GM19438 (cell line): ENCODE results near the gene UBE3D.

Source experiments
- ATAC-seq: cut with Tn5 transposase; IDR thresholded peaks from one replicate; pipeline ENCODE4 v1.9.1; 2021; ENCODE audit warnings: low read depth; ENCODE audit not compliant: unreplicated experiment

The UBE3D gene, protein sequence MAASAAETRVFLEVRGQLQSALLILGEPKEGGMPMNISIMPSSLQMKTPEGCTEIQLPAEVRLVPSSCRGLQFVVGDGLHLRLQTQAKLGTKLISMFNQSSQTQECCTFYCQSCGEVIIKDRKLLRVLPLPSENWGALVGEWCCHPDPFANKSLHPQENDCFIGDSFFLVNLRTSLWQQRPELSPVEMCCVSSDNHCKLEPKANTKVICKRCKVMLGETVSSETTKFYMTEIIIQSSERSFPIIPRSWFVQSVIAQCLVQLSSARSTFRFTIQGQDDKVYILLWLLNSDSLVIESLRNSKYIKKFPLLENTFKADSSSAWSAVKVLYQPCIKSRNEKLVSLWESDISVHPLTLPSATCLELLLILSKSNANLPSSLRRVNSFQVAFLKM

DNA sequence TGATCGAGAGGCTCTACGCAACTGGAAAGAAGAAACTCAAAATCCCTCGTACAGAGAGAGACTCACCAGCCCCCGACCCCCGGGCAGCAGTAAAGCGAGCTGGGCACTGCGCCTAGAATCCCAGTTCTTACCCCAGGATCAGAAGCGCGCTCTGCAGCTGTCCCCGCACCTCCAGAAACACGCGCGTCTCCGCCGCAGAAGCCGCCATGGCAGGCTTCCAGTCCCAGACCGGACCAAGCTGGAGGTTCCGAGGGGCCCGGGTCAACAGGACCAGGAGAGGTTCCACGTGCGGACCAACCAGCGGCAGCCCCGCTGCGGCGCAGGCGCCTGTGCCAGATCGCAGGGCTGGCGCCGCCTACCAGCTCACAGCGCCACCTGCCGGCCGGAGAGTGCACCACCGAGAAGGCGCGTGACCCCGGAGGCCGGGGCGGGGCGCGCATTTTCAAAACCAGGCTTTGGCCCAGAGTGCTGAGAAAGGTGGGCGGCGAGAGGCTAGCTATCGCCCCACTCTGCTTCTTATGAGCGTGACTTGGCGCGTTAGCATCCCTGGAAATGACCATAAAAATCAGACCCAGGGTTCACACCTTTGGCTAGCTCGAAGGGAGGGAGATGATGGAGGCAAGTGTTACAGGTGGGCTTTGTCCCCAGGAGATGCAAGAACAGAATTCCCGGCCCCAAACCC lies at the start of gene UBE3D:
Gene UBE3D, minus strand, starts transcription at position 331 of the 682 bp plus-strand sequence. Its CDS starts 123 bp downstream, at position 208.
- ATAC-seq, result peak; percentile 52

DNA sequence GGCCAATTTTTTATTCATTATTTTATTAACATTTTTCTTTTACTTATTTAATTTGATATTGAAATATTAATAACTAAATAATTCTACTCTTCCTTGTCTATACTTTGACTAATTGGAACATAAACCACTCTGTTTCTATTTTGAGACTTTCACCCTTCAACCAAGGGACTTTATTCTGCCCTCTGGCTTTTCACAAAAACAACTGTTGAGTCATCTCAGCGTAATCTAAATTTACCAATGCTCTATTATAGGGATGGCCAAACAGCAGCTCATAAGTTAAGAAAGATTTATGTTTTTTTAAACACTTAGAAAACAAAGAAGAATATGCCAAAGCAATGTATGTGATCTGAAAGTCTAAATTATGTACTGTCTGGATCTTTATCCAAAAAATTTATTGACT lies 48.5 kb upstream of the UBE3D start:
- ATAC-seq, result no peak

DNA sequence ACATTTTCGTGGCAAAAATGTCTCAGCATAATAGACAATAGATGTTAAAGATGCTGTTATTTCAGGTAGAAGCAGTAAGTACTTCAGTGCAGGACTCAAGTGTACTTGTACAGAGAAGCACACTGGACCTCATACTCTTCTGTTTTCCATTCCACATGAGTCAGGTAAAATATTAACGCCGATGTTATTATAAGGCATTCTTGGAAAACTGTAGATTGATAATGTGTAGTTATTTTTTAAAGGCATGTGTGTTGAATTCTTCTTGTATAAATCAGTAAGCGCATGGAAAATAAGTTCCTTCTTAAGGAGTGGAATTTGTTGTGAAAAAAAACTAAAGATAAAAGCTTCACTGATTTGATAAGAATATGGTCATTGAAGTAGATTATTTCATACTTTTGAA lies 47.6 kb upstream of the UBE3D start:
- no peak for ATAC-seq

DNA sequence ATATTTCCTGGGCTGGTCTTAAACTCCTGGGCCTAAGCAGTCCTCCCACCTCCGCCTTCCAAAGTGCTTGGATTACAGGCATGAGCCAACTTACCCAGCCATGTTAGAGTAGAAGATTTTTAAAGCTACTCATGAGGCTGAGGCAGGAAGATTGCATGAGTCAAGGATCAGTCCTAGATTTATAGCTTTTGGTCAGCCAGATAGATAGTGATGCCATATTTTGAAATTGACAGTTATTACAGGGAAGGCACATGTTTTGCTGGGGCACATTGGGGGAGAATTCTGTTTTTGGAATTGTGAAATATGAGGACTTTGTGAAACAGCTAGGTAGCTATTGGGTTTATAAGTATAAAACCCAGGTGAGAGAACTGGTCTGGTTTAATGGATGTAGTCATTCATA lies 42.7 kb upstream of the UBE3D start:
- no peak for ATAC-seq

DNA sequence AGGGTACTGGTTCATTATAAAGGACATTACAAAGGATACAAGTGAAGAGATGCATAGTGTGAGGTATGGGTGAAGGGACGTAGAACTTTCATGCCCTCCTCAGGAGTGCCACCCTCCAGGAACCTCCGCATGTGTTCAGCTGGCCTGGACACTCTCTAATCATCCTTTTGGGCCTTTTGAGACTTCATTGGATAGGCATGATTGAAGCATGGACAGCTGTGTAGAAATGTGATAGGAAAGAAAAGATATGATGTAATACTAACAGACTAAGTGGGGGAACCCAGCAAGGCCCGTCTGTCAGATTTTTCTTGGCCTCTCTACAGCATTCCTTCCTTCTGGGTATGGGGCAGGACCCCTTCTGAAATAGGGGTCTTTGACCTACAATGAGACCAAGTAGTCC lies 32.9 kb upstream of the UBE3D start:
- no peak for ATAC-seq

DNA sequence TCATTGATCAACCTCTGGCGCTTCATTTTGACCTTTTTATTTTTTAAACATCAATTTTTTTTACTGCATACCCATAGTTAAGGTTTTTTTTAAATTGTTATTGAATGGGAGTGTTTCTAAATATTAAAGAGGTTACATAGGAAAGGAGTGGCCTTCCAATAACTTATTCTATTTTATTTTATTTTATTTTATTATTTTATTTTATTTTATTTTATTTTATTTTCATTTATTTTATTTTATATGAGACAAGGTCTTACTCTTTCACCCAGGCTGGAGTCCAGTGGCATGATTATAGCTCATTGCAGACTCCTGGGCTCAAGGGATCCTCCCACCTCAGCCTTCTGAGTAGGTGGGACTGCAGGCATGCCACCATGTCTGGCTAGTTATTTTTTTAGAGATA lies 32.0 kb upstream of the UBE3D start:
- ATAC-seq, result no peak

DNA sequence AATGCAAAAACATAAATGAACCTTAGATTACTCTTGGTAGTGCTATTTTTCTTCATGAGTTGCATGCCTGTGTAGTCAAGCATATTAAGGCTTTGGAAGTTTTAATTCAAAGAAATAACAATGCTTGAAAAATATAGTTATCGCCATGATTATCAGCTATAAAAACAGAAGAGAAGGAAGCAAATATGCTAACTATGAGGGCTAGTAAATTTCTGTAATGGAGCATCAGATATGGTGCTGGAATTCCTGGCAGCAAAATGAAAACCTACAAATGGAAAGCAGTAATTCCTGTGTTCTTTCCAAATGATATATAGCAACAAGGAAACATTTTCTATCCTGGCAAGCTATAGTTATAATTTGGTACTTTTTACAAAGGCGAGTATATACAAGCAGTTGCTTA lies 31.6 kb upstream of the UBE3D start:
- ATAC-seq, result no peak

DNA sequence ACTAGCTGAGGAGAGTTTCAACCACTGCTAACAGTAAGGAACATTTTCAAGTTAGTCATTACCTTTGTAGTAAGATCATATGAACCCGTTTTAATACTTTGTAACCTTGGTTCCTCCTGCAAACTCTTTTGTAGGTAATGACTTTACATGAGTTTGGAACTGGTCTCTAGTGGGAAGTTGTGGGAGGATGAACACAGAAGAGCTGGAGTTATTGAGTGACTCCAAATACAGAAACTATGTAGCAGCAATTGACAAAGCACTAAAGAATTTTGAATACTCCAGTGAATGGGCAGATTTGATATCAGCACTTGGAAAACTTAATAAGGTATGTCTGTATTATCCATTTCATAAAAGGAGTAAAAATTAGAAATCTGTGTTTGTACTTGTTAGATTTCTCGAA lies 31.1 kb upstream of the UBE3D start:
- ATAC-seq, result no peak

DNA sequence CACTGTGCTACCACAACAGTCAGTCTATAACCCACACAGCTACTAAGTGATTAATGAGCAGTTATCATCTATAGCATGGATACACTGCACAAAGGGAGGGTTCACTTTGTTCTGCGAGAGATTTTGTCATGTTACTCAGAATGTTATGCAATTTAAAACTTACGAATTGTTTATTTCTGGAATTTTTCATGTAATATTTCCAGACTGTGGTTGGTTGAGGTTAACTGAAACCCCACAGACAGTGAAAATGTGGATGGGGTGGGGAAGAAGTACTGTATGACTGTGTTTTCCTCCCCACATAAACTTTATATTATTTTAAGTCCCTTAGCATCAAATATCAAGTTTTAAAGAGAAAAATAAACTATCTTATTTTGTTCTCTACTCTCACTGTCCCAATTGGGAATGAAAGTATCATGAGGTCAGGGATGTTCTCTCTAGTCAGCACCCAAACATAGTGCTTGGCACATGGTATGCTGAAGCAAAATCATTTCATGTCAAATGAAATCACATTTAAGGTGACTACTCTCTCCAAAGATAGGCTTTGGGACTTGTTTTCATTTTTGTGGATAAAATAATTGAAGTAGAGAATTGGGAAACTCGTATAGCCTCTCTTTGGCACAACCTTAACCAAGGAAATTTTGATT lies 27.2 kb upstream of the UBE3D start:
- no peak for ATAC-seq

DNA sequence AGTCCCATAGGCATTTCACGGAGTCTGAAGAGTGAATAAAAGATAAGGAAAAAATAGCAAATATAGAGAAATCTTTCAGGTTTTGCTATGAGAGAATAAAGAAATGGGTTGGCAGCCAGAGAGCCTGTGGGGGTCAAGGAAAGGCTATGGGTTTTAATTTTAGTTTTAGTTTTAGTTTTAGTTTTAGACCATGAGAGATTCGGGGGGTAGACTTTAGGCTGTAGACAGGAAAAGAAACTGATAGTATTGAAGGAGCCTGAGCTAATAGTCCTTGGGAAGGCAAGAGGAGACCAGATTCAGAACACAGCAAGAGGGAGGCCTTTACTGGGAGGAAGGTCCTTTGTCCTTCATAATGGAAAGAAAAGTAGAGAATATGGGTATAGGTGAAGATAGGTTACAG lies 21.1 kb upstream of the UBE3D start:
- ATAC-seq, result peak; percentile 97

DNA sequence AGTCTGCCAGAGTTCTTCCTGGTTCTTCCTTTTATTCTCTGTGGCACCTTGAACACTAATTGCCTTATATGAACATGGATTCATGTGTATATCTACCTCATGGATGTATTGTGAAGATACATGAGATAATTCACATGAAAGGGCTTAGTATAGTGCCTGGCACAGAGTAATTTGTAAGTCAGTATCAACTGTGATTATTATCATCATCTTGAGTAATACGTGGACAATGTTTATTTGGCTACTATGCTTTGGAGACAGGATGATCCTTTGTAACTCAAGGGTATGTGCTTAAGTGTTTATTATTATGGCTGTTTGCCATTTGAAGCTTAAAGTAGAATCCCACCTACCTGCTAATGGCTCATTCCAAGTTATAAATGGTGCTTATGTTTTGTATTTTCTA lies 17.8 kb upstream of the UBE3D start:
- ATAC-seq, result no peak

DNA sequence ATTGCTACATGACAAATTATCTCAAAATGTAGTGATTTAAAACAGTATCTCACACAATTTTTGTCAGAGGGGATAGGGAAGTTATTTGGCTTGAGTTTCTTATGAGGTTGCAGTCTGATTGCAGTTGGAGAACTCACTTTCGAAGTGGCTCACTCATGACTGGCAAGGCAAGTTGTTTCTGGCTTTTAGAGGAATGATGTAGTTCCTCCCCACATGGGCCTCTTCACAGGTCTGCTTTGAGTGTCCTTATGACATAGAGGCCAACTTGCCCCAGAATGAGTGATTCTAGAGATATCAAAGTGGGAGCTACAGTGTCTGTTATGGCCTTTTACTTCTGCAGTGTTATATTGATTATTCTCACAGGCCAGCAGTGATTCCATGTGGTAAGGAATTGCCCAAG lies 8.0 kb upstream of the UBE3D start:
- ATAC-seq, result no peak

DNA sequence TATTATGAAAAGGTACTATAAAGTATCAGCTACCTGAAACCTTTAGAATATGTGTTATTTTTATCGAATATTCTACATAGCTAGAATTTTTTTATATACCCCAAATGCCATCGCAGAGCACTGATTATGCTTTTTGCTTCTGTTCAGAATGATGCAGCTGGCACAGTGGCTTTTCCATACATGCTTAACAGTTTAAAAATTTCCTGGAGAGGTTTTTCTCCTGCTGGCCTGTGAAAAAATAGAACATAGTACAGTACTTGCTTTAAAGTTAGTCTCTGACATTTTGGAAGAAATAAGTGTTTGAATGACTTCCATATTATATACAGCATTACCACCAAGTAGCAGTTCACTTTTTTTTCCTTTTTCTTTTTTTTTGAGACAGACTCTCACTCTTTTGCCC lies 7.1 kb upstream of the UBE3D start:
- ATAC-seq, result no peak

DNA sequence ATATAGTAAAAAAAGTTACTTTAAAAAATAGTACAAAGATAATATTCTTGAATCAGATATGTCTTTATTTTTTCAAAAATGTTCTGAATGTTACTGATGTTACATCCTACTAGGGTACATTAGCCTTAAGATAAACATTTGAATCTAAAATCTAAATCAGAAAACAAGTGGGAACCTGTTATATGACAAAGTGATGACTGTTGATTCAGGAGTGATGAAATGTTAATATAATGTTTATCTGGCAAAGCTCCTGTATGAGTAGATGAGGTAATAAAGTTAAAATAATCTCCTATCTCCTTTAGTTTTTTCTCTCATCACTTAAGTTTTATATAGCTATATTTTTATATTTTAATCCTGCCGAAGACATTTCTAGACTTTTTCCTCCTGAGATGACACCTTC lies 6.1 kb upstream of the UBE3D start:
- ATAC-seq, result no peak

DNA sequence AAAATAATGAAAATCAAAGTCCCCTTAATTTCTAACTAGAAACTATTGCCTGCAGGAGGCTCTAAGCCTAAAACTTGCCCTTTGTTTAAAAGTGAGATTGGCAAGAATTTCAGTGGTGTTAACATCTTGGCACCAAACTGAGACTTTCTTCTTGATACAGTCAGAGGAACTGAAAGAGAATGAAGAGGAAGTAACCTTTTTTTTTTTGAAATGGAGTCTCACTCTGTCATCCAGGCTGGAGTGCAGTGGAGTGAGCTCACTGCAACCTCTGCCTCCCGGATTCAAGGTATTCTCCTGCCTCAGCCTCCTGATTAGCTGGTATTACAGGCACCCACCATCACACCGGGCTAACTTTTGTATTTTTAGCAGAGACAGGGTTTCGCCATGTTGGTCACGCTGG lies 5.4 kb upstream of the UBE3D start:
- peak; percentile 36 for ATAC-seq

DNA sequence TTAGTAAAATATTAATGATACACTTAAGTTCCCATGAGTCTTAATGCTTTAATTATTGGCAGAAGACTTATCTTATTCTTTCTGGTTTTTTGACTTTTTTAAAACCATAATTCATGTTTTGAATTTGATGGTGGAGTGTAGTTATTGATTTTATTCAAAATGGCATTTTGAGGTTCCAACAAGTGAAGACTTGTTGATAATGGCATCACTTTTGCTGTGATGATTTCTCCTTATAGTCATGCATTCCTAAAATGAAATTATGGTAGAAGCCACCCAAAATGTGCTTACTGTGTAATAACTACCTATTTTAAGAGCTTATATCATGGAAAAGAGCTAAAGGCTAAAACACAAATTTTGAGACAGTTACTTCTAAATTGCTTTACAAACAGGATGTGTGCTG lies 4.0 kb upstream of the UBE3D start:
- ATAC-seq, result no peak

DNA sequence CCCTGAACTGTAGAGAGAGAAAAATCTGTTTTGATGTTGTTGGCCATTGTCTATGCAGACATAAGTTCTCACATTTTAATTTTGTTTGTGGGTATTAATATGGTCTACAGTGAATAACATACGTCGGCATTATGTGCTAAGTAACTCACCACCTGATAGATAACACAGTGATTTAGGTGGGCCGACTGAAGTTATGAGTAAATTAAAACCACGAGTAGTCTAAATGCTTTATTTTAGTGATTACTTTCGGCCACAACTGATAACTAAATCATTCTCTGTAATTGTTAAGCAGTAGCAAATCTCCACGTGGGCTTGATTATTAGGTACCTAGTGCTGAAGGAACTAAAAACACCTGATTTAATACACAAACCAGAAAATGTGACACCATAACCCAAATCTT lies 3.0 kb upstream of the UBE3D start:
- ATAC-seq, result no peak

DNA sequence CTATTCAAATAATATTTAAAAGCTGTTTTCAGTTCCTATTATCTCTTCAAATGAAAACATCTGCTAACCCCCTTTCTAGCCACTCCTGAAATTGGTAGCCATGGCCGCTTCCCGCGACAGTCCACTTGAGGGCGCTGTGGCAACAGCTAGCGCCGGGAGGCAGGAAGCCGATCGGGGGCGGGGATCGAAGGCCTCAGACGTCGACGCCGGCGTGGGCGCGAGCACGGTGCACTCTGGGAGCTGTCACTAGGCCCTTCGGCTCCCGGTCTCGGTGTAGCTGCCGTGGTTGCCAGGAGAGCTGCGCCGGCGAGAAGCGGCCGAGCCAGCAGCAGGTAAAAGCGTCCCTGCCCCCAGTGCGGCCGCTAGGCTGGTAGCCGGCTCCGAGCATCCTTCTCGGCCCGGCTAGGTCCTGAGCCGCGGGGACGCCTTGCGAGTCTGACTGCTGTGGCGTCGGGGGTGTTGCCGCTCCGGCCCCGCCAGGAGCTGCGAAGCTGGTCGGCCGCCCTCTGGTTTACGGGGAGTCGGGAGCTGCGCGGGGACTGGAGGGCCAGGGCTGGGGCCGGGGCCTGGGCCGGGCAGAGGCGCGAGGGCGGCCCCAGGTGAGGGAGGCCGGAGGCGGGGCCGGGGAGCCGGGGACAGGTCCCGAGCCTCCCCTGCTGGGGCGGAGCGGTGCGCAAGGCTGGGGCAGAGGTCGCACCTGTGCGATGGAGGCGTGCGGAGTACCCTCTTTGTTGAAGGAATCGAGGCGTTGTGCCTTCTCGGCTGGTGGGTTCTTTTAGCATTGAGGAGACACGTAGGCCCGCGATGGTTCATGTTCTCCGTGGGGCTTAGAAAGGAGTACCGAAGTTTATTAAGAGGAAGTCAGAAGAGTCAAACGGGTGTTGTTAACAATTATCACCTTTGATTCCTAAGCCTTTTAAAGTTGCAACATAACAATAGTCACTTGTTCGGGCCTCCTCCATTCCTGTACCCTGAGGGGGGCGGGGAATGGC lies 2.1 kb upstream of the UBE3D start, which contains the start of gene DOP1A:
Gene DOP1A, plus strand, starts transcription at position 224 of the 992 bp plus-strand sequence. CDS start 29,307 bp downstream, outside the sequence.
- peak; percentile 83 for ATAC-seq

DNA sequence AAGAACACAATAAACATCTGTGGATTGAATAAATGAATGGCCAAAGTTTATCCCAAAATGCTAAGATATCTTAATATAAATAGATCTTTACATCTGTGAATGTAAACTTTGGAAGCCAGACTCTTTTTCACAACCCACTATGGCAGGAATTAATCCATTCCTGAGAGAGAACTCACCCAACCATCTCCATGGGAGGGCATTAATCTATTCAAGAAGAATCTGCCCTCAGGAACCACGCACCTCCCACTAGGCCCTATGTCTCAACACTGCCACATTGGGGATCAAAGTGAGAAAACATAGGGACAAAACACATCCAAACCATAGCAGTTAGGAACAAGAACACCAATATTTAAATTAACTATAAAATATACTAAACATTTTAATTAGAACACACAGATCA lies 3.4 kb downstream of the UBE3D start:
- no peak for ATAC-seq

DNA sequence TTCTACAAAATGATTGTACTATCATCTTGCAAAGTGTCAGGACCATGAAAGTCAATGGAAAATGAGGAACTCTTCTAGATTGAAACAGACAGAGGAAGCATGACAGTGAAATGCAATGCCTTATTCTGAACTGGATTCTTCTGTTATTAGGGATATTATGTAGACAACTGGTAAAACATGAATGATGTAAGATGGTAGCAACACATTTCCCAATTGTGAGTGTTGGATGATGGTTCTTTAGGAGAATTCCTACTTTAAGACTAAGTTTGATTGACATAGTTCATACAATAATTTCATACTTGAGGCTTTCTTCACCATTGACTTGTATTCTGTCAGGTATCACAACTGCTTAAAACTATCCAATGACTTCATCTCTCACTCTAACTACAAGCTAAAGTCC lies 4.5 kb downstream of the UBE3D start:
- no peak for ATAC-seq
